IPS-18c (cell line): Measurements from ENCODE around the gene PRIMPOL.
"Not testable (repeated sequence)": the region's sequence is repeated elsewhere in the genome, so short reads cannot be mapped to it uniquely, and the experiment has no call there.

ENCODE experiments used
- H3K4me3 ChIP-seq: 2 replicates; pipeline ENCODE4 v1.7.0; 2013; ENCODE audit warnings: low read depth, mild to moderate bottlenecking, low read length, moderate library complexity; ENCODE audit not compliant: insufficient read depth
- H3K9me3 ChIP-seq: one replicate; pipeline ENCODE4 v1.6.1; 2013; ENCODE audit warnings: mild to moderate bottlenecking, low read length, moderate library complexity; ENCODE audit not compliant: control insufficient read depth, insufficient read depth

The PRIMPOL gene

GRCh38 chr4:184655889-184656869 is 6.6 kb downstream of the PRIMPOL start:
- no peaks in the 10 kb centered on the region for H3K9me3 ChIP-seq
- no peak overlapping the region for H3K4me3 ChIP-seq

GRCh38 chr4:184657144-184657543 is 7.6 kb downstream of the PRIMPOL start:
- Histone ChIP-seq H3K4me3 (no peak overlapping the region), H3K9me3 (no peaks in the 10 kb centered on the region)

DNA sequence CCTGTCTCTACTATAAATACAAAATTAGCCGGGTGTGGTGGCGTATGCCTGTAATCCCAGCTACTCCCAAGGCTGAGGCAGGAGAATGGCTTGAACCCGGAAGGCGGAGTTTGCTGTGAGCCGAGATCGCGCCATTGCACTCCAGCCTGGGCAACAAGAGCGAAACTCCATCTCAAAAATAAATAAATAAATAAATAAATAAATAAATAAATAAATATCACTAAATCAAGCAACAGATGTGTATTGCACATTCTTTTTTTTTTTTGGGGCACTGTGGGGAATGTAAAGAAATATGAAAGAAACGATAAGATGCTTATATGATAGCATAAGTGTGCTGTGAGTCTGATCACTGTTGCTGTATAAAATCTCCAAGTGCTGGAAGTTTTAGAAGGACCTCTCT is 8.3 kb downstream of the PRIMPOL start:
- not testable (repeated sequence) for H3K4me3 ChIP-seq, H3K9me3 ChIP-seq

DNA sequence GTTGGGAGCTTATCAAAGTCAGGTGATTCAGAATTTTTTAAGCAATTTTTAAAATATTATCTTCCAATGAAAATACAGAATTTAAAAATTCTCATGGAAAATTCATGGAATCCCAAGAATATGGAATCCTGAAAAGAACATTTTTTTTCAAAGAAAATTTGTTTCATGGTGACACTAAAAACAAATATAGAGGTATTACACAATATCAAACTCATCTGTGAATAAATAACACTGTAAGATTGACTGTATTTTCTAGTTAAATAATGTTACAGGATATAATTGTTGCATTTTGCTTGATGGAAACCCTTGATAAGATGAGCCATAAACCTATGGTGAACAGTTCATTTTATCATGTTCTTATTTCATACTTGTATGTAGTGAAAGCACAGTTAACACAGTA is 11.4 kb downstream of the PRIMPOL start:
- H3K4me3 ChIP-seq, result no peak overlapping the region

DNA sequence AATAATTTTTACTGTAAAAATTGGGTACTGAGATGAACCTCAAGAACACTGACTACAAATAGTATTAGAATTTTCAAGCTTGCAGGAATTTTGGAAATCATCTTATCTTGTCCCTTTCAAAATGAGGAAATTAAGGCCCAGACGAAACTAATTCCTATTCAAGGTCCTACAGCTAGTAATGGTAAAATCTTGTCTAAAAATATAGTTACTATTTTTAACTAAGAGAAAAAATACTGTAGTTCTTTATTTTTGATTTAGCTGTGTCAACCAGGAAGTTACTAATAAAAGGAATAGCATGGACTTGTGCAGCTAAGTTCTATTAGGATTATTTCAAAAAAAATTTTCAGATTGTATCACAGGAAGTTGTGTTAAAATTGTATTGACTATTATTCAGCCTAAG is 12.7 kb downstream of the PRIMPOL start:
- Histone ChIP-seq H3K4me3 (no peak overlapping the region), H3K9me3 (no peaks in the 10 kb centered on the region)

More for the DNA sequence above, 11.4 kb downstream of the PRIMPOL start:
- no peaks in the 10 kb centered on the region for H3K9me3 ChIP-seq

DNA sequence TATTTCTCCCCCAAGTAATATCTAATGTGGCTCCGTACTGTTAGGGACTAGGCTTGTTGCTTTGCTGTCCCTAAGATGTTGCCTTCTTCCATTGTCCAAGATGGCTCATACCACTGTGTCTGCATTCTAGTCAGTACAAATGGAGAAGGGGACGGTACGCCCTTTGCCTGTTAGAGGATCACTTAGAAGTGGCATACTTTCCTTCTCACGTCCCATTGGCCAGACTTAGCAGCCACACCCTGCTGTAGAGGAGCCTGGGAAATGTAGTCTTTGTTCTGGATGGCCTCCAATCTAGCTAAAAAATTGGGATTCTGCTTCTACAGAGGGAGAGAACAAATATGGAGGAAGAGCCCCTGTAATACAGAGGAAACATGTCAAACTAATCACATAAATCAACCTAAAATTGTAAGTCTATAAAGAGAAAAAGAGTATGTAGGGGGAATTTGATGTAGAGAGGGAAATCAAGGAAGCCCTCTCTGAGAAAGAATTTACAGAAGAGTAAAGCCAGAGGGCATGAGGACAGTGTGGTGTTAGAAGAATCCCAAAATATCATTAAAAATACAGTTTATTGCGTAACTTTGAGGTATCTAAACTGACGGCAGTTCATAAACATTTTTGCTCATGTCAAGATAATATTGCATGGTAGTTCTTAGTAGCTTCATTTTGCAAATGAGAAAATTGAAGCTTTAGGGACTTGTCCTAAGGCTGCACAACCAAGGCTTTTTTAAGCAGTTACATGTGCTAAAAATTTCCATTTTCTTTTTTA is 15.1 kb downstream of the PRIMPOL start:
- Histone ChIP-seq H3K4me3 (no peak overlapping the region), H3K9me3 (no peaks in the 10 kb centered on the region)

GRCh38 chr4:184666670-184667069 is 17.1 kb downstream of the PRIMPOL start:
- Histone ChIP-seq H3K9me3 (no peaks in the 10 kb centered on the region), H3K4me3 (no peak overlapping the region)

DNA sequence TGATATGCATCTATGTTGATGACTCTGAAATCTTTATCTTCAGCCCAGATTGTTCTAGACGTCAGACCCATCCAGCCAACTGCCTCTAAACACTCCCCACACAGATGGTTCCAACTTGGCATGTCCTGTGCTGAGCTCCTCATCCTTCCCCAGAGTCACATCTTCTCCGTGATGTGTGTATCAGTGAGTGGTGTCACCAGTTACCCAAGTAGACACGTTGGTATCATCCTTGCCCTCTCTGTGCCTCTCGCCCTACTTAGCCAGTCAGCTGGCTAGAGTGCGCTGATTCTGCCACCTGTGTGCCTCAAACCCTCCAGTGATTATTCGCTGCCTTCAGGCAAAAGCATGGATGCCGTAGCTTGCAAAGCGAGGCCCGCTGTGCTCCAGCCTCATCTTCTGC is 18.6 kb downstream of the PRIMPOL start:
- Histone ChIP-seq H3K9me3 (no peaks in the 10 kb centered on the region), H3K4me3 (no peak overlapping the region)

- H3K9me3 ChIP-seq, result no peaks in the 10 kb centered on the region
Measured at GRCh38 chr4:184668511-184669114, 19.1 kb downstream of the PRIMPOL start.

GRCh38 chr4:184669251-184669650 is 19.7 kb downstream of the PRIMPOL start:
- no peak overlapping the region for H3K4me3 ChIP-seq
- no peaks in the 10 kb centered on the region for H3K9me3 ChIP-seq

More at GRCh38 chr4:184668511-184669114, 19.1 kb downstream of the PRIMPOL start:
- H3K4me3 ChIP-seq, result no peak overlapping the region

- no peak overlapping the region for H3K4me3 ChIP-seq
- no peaks in the 10 kb centered on the region for H3K9me3 ChIP-seq
Measured at GRCh38 chr4:184671101-184671500, 21.6 kb downstream of the PRIMPOL start.

GRCh38 chr4:184672741-184673140 is 23.2 kb downstream of the PRIMPOL start:
- Histone ChIP-seq H3K9me3 (peaks cover 2% of the 10 kb centered on the region), H3K4me3 (no peak overlapping the region)

DNA sequence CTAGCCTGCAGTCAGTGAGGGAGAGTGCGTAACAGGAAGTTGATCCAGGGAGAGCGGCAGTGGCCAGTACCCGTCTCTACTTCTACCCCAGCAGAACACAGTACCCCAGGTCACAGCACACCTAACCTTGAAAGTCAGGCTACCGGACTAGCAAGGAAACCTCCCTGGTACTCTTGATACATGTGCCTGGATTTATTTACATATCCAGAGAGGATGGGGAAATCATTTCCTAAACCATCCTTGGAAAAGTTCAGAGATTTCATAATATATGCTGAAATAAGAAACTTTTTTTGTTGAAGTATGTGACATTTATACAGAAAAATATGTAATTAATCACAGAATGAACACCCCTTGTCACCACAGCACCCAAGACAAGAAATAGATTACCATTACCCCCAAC is 24.5 kb downstream of the PRIMPOL start:
- peaks cover 2% of the 10 kb centered on the region for H3K9me3 ChIP-seq

DNA sequence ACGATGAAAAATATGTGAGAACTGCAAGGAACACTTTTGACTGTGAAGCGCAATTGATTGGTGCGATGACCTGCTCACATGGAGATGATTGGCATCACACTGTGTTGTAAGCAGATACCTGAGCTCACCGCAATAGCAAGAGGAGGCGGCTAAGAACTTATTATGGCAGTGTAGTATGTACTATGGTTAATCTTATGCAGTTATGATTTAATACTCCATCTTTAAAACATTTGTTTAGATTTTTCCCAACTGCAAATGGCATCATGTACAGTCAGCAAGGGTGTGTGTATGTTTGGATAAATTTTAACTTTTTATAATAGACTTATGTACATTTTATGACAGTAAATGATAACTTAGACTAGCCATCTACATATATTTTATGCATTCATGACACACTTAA is 25.5 kb downstream of the PRIMPOL start:
- Histone ChIP-seq H3K9me3 (peaks cover 2% of the 10 kb centered on the region), H3K4me3 (no peak overlapping the region)

More for the DNA sequence above, 24.5 kb downstream of the PRIMPOL start:
- no peak overlapping the region for H3K4me3 ChIP-seq

DNA sequence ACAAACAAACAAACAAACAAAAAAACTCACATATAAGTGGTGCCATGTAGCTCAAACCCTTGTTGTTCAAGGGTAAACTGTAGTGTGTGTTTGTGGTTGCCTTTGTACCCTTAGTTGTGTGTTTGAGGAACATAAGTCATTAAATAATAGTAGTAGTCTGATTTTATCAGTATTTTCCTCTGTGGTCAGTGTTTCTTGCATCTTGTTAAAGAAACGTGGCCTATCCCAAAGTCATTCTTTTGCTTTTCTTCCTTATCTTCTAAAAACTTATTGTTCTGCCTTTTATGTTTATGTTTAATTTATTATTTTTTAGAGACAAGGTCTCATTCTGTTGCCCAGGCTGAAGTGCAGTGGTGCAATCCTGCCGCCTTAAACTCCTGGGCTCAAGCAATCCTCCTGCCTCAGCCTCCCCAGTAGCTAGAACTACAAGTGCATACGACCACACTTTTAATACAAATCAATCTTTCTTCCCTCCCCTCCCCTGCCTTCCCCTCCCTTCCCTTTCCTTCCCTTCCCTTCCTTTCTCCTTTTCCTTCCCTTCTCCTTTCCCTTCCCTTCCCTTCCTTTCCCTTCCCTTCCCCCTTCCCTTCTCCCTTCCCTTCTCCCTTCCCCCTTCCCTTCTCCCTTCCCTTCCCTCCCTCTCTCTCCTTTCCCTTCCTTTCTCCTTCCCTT is 26.4 kb downstream of the PRIMPOL start:
- H3K4me3 ChIP-seq, result no peak overlapping the region

GRCh38 chr4:184680698-184681097 is 31.2 kb downstream of the PRIMPOL start:
- H3K4me3 ChIP-seq, result no peak overlapping the region
- peaks cover 2% of the 10 kb centered on the region for H3K9me3 ChIP-seq

More for the DNA sequence above, 26.4 kb downstream of the PRIMPOL start:
- peaks cover 2% of the 10 kb centered on the region for H3K9me3 ChIP-seq

DNA sequence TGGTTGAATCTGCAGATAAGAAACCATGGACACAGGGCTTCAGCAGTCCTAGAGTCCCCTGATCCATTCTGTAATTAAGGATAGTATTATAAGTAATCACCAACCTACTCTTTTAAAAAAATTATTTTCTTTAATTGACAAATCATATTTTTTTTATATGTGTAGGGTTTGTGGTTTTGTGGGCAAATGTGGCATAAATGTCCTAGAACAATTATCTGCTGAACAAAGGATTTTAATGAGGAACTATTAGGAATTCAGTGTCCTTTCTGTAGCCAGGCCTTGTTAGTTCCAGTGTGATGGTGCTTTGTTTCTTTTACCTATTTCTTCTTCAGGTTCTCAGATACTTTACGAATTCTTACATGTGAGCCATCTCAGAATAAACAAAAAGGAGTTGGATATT is 32.4 kb downstream of the PRIMPOL start:
- Histone ChIP-seq H3K9me3 (no peaks in the 10 kb centered on the region), H3K4me3 (no peak overlapping the region)
